PC-3 (cell line): Measurements from ENCODE around the gene CSRP1.

Experiments used
- EZH2 ChIP-seq: fragments of 300-600 bp; sonication (generic); IDR thresholded peaks from one replicate; pipeline ENCODE4 v1.6.1; 2017; ENCODE audit warnings: antibody characterized with exemption, mild to moderate bottlenecking, low read length; ENCODE audit not compliant: unreplicated experiment
- EZH2phosphoT487 ChIP-seq: fragments of 300-600 bp; sonication (generic); IDR thresholded peaks from 2 replicates; pipeline ENCODE4 v1.6.1; 2018; ENCODE audit warnings: mild to moderate bottlenecking, antibody characterized with exemption, low read length, borderline replicate concordance
- TF ChIP-seq, protein P1 (sequence below): fragments of 300-600 bp; sonication (generic); conservative IDR thresholded peaks from 2 replicates; pipeline ENCODE4 v1.5.1; 2017; ENCODE audit warnings: antibody characterized with exemption, low read depth, mild to moderate bottlenecking, low read length

DNA sequence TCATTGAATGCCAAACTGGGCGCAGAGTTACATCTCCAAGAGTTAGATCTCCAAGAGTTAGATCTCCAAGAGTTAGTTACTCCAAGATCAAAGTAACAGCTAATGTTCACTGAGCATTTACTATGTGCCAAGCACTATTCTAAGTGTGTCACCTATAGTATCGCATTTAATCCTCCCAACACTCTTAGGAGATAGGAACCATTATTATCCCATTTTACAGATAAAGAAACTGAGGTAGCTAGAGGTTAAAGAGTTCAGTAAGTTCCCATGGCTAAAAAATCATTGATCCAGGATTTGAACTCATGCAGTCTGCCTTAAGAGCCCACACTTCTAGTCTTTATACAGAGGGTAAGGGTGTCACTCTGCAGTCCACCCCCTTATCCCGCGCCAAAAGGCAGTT, 30.5 kb upstream of the CSRP1 start:
- TF ChIP-seq, protein P1, sequence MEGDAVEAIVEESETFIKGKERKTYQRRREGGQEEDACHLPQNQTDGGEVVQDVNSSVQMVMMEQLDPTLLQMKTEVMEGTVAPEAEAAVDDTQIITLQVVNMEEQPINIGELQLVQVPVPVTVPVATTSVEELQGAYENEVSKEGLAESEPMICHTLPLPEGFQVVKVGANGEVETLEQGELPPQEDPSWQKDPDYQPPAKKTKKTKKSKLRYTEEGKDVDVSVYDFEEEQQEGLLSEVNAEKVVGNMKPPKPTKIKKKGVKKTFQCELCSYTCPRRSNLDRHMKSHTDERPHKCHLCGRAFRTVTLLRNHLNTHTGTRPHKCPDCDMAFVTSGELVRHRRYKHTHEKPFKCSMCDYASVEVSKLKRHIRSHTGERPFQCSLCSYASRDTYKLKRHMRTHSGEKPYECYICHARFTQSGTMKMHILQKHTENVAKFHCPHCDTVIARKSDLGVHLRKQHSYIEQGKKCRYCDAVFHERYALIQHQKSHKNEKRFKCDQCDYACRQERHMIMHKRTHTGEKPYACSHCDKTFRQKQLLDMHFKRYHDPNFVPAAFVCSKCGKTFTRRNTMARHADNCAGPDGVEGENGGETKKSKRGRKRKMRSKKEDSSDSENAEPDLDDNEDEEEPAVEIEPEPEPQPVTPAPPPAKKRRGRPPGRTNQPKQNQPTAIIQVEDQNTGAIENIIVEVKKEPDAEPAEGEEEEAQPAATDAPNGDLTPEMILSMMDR = no peak
- TF ChIP-seq EZH2 = no peak
- TF ChIP-seq EZH2phosphoT487 = no peak
